Prostate gland (tissue), 2 donors: ENCODE measurements around the gene LRFN4. TPM values are rescaled to one million over a fixed set of nuclear protein-coding genes. Genes with fewer than 3 reads are reported as not detected.

Experiments
- DNase-seq: peaks from one replicate; pipeline ENCODE4 v3.0.0-alpha.2; 2019; ENCODE audit warnings: low spot score
- H3K27ac ChIP-seq, 2 donors: fragments of 200-600 bp; sonication (generic); 2 replicates each; pipeline ENCODE4 v1.5.1; 2017 to 2019
- H3K27me3 ChIP-seq: fragments of 200-600 bp; sonication (generic); replicated peaks from 2 replicates; pipeline ENCODE4 v1.5.1; 2019; ENCODE audit not compliant: insufficient read depth
- H3K36me3 ChIP-seq, 2 donors: fragments of 200-600 bp; sonication (generic); 1 replicate in 1 of 2; 2 replicates in 1 of 2; pipeline versions ENCODE4 v1.5.1 to v1.8.1; 2017 to 2019
- H3K4me1 ChIP-seq: fragments of 200-600 bp; sonication (generic); replicated peaks from 2 replicates; pipeline ENCODE4 v1.5.1; 2019
- H3K4me3 ChIP-seq, 2 donors: fragments of 200-600 bp; sonication (generic); 2 replicates each; pipeline ENCODE4 v1.5.1; 2017 to 2019
- H3K9me3 ChIP-seq: fragments of 200-600 bp; sonication (generic); 2 replicates; pipeline ENCODE4 v1.5.1; 2017
- CTCF ChIP-seq, 4 experiments: fragments of 200-600 bp in 2 of 4; fragments of 450-650 bp in 2 of 4; sonication (generic) in 2 of 4; IDR thresholded peaks; 1 replicate in 3 of 4; 2 replicates in 1 of 4; pipeline ENCODE4 v1.5.1; 2016 to 2019; ENCODE audit warnings: antibody characterized with exemption in 4 of 4, mild to moderate bottlenecking in 2 of 4, moderate library complexity in 2 of 4
- POLR2A ChIP-seq: fragments of 450-650 bp; IDR thresholded peaks from one replicate; pipeline ENCODE4 v1.6.1; 2016; ENCODE audit warnings: antibody characterized with exemption, mild to moderate bottlenecking
- POLR2AphosphoS5 ChIP-seq: sonication (generic); formaldehyde crosslinking; IDR thresholded peaks from one replicate; pipeline ENCODE4 v1.6.1; 2017; ENCODE audit warnings: antibody characterized with exemption
- WGBS: methylation state at CpG from one replicate; pipeline ENCODE4 v1.1.5; 2018; 5-methylcytosine and 5-hydroxymethylcytosine counted together
- intact Hi-C: fragments of 100-400 bp; cut with DNase I; formaldehyde crosslinking; loops from one replicate; pipeline ENCODE4 v1.14.2; 2022
- total RNA-seq, 2 donors: library from RNA; depleted of rRNA; stranded (reverse); fragments of >200 nt; gene quantifications; one replicate each; pipeline ENCODE4 v1.1.0, GENCODE V29; 2016

LRFN4 gene
- 10 to 100 TPM in 1 of 2 donors, 1 to 10 TPM in 1; 6.6 to 17.3 TPM for total RNA-seq

GRCh38 chr11:66856496-66857233 lies at the start of gene LRFN4:
Gene LRFN4 (plus strand): TSS chr11:66857064. CDS start chr11:66857745, 681 bp downstream.
- Histone ChIP-seq H3K4me3 (peak within 1 kb of the TSS; percentile 37 to 57), H3K36me3 (no peaks in the 10 kb centered on the region), H3K27me3 (no peaks in the 10 kb centered on the region), H3K9me3 (no peaks in the 10 kb centered on the region), H3K27ac (peak within 1 kb of the TSS; percentile 72 to 80), H3K4me1 (no peaks in the 10 kb centered on the region)
- no peak for DNase-seq
- whole genome bisulfite sequencing, result 0% methylated on average over 52 of the region's 103 CpGs
- TF ChIP-seq CTCF (IDR thresholded peaks at IDR 0.05), result no peak
- no peak for TF ChIP-seq POLR2AphosphoS5
- TF ChIP-seq POLR2A, result no peak
- intact Hi-C loops, result loop anchor here (5.0 kb wide), 1 partner anchor 106 kb away; no protein-coding TSS in a partner anchor

- TF ChIP-seq CTCF (IDR thresholded peaks at IDR 0.05) (no peak), POLR2A (no peak), POLR2AphosphoS5 (no peak)
- no peak overlapping the region for H3K27ac ChIP-seq
- H3K27me3 ChIP-seq, result no peaks in the 10 kb centered on the region
- H3K9me3 ChIP-seq, result no peaks in the 10 kb centered on the region
- no peak overlapping the region for H3K4me3 ChIP-seq
- DNase-seq, result no peak
- no peaks in the 10 kb centered on the region for H3K4me1 ChIP-seq
- H3K36me3 ChIP-seq, result no peaks in the 10 kb centered on the region
- intact Hi-C loops, result no loop called here
- 96% methylated on average over 3 of the region's 3 CpGs for WGBS
These were observed 47.3 kb upstream of the LRFN4 start for GRCh38 chr11:66809592-66809991.

GRCh38 chr11:66810576-66811185 lies 46.2 kb upstream of the LRFN4 start:
- no peak overlapping the region for H3K27ac ChIP-seq
- H3K4me1 ChIP-seq, result no peaks in the 10 kb centered on the region
- intact Hi-C loops, result no loop called here
- no peaks in the 10 kb centered on the region for H3K36me3 ChIP-seq
- no peak for TF ChIP-seq POLR2AphosphoS5
- no peak for TF ChIP-seq POLR2A
- TF ChIP-seq CTCF (IDR thresholded peaks at IDR 0.05), result no peak
- WGBS, result 92% methylated on average over 1 of the region's 1 CpG
- H3K27me3 ChIP-seq, result no peaks in the 10 kb centered on the region
- no peak overlapping the region for H3K4me3 ChIP-seq
- no peaks in the 10 kb centered on the region for H3K9me3 ChIP-seq
- DNase-seq, result no peak

- no peaks in the 10 kb centered on the region for H3K9me3 ChIP-seq
- H3K27ac ChIP-seq, result no peak overlapping the region
- TF ChIP-seq POLR2A (no peak), CTCF (IDR thresholded peaks at IDR 0.05) (no peak), POLR2AphosphoS5 (no peak)
- H3K36me3 ChIP-seq, result no peaks in the 10 kb centered on the region
- intact Hi-C loops, result no loop called here
- WGBS, result 94% methylated on average over 5 of the region's 5 CpGs
- H3K27me3 ChIP-seq, result no peaks in the 10 kb centered on the region
- no peak for DNase-seq
- H3K4me3 ChIP-seq, result no peak overlapping the region
- no peaks in the 10 kb centered on the region for H3K4me1 ChIP-seq
These were observed 42.2 kb upstream of the LRFN4 start for GRCh38 chr11:66814678-66815077.
